Activated CD4-positive, alpha-beta T cell treated with anti-CD3 and anti-CD28 coated beads, Interleukin-2, amount 50 U/mL, for 4 hours (primary cell): ENCODE data around the gene ALG5.

ENCODE experiments used
- DNase-seq, 2 experiments: peaks; one replicate each; pipeline ENCODE4 v3.0.0-alpha.2; 2020

Gene ALG5

DNA sequence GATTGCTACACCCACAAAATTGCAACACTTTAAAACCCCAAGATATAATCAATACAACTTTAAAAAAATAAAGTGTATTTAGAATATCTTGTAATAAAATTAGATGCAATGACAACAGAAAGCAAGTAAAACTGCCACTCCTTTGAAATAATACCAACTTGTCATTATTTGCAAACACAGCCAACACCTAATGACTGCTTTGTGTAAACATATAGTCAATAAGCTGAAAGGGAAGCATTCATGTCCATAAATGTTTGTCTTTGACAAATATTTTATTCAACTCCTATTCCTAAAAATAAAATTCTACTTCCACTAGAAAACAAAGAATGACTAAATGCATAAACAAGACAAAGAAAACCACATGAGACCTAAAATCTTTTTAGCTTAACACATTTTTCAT, 85.7 kb downstream of the ALG5 start:
- no peak for DNase-seq

DNA sequence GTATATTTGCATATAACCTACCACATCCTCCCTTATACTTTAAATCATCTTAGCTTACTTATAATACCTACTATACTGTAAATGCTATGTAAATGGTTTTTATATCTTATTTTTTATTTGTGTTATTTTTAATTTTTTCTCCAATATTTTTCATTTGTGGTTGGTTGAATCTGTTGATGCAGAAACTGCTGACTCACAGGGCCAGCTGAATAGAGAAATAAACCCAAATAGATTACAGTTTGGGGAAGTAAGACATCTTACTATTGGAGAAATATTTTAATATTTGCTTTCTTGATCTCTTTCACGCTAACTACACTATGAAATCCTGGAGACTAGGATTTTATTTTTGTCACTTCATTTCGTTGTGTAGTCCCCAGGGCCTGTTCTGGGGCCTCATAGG, 86.2 kb downstream of the ALG5 start:
- no peak for DNase-seq

DNA sequence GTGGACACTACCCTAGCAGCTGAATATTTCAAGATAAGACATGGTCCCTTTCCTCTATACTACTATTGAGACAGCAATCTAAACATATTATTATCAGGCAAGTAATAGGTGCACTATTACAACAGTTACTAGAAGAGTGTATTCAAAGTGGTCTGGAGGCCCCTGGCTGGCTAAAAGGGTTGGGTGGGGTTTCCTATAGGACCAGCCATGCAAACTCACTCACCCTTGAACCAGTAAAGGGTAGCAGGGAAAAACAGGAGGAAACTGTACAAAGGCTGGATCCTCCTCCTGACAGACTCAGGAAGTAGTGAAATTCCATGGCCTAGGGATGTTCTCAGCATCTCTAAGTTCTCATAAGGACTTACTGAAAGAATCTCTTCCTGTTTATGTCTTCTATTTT, 86.8 kb downstream of the ALG5 start:
- DNase-seq = no peak

DNA sequence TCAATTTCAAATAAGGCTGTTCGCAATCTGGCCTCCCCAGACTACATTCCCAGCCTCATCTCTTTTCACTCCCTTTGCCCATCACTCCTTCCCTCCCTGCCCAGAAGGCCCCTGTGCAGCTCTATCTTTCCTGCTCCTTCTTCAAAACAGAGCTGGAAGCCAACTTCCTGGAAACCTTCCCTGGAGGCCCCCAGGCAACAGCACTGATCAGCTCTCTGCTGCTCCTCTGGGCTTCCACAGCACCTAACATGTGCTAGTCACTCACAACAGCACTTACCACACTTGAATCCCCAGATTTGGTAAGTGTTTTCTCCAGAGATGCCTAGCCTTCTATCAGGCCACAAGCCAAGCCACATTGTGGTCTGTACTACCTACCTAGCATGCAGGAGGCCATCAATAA, 88.6 kb downstream of the ALG5 start:
- no peak for DNase-seq

DNA sequence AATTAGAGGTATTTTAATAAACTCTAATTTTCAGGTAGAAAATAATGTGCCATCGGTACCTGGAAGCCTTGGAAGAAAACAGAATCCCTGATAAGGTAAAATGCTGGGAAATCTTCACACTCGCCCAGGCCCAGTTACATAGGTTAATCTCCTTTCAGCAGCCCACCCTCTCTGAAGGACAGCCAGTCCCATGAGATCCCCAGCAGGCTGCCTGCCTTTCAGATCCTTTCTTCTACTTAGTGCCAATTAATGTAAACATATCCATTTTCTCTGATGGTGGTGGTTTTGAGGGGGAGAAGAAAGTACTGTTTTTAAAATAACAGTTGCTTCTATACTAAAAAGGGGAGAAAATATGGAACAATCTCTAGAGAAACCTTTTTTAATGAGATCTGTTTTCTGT, 91.3 kb downstream of the ALG5 start:
- DNase-seq = no peak

DNA sequence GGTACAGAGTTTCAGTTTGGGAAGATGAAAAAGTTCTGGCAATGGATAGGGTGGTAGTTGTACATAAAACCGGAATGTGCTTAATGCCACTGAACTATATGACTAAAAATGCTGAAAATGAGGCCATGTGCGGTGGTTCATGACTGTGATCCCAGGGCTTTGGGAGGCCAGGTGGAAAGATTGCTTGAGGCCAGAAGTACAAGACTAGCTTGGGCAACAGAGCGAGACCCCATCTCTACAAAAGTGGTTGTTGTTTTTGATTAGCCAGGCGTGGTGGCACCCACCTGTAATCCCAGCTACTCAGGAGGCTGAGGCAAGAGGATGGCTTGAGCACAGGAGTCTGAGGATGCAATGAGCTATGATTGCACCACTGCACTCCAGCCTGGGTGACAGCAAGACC, 91.9 kb downstream of the ALG5 start:
- DNase-seq = no peak

DNA sequence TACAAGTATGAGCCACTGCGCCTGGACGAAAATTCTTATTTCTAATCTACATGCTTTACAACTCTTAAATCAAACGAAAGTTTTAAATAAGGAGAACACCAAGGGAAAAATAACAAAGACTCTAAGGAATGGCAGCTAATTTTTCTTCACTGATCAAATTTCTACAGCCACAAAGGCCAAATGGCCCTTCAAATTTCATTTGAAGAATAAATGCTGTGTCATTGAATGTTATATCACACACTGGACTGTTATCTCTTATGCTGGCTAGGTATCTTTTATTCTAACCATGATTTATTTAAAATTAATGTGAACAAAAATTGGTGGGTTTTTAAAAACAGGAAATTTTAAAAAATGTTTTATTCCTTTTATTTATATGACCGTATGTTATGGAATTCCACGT, 93.2 kb downstream of the ALG5 start:
- no peak for DNase-seq

DNA sequence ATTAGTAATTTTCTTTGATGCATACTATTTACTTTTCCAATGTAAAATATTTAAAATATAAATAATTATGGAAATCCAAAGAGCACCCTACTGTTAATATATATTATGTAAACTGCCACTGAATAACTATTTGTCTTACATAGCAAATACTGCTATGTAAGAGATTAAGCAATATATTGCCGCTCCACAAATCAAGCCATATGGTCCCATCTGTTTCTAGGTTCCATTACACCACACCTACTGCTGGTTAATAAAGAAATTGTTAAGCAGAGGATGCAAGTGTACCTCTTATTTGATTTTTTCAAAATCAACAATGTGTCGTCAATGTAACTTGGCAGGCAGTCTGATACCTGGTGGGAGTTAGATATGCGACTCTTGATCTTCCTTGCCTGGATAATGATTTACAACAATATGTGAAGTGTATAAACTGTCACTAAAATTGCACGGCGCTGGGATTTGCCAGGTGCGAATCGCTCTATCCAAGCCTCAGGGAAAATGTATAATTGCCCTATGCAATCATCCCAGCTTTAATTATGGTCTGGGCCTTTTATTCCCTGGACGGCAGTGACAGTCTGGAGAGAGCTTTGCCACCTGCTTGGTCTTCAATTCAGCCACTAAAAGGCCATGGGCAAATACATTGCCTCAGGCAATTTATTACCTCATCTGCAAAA, 95.1 kb downstream of the ALG5 start:
- DNase-seq = no peak
